Hippocampal formation (tissue), 2 donors: Measurements from ENCODE around the gene MAGEA3.
"Not testable (repeated sequence)": the region's sequence is repeated elsewhere in the genome, so short reads cannot be mapped to it uniquely, and the experiment has no call there.

Experiments used
- DNase-seq, 2 donors: peaks; one replicate each; lab custom pipeline; 2025; lab: John Stamatoyannopoulos, UW

MAGEA3 gene

DNA sequence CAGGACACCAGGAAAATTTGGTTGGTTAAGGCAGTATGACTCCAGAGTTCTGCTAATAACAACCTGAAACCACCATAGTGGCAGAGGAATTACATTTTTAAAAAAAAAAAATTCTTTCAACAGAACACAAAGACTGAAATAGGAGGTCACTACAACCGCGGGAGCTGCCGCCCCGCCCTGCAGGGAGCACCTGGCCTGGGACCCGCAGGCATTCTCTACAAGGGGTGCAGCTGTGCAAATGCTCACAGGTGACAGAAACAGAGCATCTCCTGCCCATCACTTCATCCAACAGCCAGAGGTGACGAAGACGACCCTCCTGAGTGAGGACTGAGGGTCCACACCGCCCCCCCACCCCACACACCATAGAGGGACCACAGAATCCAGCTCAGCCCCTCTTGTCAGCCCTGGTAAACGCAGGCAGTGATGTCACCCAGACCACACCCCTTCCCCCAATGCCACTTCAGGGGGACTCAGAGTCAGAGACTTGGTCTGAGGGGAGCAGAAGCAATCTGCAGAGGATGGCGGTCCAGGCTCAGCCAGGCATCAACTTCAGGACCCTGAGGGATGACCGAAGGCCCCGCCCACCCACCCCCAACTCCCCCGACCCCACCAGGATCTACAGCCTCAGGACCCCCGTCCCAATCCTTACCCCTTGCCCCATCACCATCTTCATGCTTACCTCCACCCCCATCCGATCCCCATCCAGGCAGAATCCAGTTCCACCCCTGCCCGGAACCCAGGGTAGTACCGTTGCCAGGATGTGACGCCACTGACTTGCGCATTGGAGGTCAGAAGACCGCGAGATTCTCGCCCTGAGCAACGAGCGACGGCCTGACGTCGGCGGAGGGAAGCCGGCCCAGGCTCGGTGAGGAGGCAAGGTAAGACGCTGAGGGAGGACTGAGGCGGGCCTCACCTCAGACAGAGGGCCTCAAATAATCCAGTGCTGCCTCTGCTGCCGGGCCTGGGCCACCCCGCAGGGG, at the start of gene MAGEA3:
TSS of gene MAGEA3 (plus strand) at position 843 of the 980 bp plus-strand sequence. CDS start 2,039 bp downstream, outside the sequence.
- not testable (repeated sequence) for DNase-seq

DNA sequence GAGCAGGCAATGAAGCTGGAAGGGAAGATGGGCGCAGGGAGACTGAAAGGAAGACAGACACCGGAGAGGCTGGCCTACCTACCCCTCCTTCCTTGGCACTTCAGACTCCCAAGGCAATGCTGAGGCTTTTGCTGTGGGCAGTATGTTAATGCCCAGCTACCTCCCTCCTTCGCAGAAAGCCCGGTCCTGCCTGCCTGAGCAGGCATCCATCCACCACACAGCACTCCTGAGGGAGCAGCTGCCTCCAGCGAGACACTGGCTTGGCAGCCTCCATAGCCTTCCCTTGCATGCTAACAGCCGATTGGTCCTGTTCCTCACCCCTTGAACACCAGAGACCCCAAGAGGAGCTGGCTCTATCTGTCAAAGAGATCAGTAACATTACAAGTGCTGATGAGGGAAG, 46.5 kb upstream of the MAGEA3 start:
- DNase-seq, result no peak

- no peak for DNase-seq
Observed at GRCh38 chrX:152652467-152652866, 46.1 kb upstream of the MAGEA3 start.

GRCh38 chrX:152656087-152656486, 42.5 kb upstream of the MAGEA3 start:
- no peak for DNase-seq

- no peak for DNase-seq
Observed at GRCh38 chrX:152656890-152657289, 41.7 kb upstream of the MAGEA3 start.

- DNase-seq, result no peak
Observed at GRCh38 chrX:152658302-152658701, 40.3 kb upstream of the MAGEA3 start.

GRCh38 chrX:152663086-152663485, 35.5 kb upstream of the MAGEA3 start:
- no peak for DNase-seq

DNA sequence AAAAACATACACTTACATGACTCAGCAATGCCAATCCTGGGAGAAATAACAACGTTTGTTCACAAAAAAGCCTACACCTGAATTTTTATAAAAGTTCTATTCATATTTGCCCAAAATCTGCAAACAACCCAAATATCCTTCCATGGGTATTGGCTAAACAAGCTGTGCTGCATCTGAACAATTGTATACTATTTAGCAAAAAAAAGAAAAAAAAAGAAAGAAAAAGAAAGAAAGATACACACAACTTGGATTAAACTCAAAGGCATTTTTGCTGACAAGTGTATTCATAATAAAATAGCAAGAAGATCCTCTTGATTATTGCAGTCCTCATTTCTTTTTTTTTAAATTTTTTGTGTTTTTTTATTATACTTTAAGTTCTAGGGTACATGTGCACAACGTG, 24.5 kb upstream of the MAGEA3 start:
- no peak for DNase-seq

DNA sequence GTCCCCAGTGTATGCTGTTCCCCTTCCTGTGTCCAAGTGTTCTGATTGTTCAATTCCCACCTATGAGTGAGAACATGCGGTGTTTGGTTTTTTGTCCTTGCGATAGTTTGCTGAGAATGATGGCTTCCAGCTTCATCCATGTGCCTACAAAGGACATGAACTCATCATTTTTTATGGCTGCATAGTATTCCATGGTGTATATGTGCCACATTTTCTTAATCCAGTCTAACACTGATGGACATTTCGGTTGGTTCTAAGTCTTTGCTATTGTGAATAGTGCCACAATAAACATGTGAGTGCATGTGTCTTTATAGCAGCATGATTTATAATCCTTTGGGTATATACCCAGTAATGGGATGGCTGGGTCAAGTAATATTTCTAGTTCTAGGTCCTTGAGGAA, 23.9 kb upstream of the MAGEA3 start:
- not testable (repeated sequence) for DNase-seq

GRCh38 chrX:152681012-152681411, 17.6 kb upstream of the MAGEA3 start:
- DNase-seq, result not testable (repeated sequence)

- not testable (repeated sequence) for DNase-seq
Observed at GRCh38 chrX:152700390-152700789, 1.8 kb downstream of the MAGEA3 start.

- DNase-seq, result not testable (repeated sequence)
Observed at GRCh38 chrX:152706500-152706899, 7.9 kb downstream of the MAGEA3 start.

DNA sequence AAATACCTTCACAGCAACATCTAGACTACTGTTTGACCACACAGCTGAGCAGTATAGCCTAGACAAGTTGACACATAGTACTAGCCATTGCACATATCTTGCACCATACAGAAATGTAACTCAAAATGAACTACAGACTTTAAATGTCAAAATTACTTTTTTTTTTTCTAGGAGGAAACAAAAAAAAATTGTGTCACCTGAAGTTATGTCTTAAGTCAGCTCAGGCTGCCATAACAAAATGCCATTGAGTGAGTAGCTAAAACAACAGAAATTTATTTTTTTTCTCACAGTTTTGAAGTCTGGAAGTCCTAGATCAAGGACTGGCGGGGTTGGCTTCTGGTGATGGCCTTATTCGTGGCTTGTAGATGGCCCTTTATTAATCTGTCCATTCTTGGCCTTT, 10.6 kb downstream of the MAGEA3 start, which contains the start of gene CSAG2:
TSS of gene CSAG2 (minus strand) at position 101 of the 400 bp plus-strand sequence. CDS start 161 bp downstream, outside the sequence.
- DNase-seq, result not testable (repeated sequence)

DNA sequence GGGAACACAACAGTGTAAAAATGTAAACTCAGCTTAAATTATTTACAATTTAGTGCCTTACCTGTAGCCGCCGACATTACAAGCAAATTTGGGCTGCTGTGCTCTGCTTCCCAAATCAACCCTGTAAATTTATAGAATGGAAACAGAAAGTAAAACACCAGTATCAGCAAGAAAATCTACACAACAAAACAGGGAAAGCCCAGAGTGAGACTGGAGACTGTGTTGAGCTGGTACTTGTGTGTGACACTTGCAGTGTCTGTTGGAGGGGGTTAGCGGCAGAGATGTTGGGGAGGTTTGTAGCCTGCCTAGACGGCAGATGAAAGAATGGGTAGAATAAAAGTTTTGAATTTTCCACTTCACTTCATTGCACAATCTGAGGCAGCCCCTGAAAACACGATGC, 14.6 kb downstream of the MAGEA3 start:
- DNase-seq, result not testable (repeated sequence)

DNA sequence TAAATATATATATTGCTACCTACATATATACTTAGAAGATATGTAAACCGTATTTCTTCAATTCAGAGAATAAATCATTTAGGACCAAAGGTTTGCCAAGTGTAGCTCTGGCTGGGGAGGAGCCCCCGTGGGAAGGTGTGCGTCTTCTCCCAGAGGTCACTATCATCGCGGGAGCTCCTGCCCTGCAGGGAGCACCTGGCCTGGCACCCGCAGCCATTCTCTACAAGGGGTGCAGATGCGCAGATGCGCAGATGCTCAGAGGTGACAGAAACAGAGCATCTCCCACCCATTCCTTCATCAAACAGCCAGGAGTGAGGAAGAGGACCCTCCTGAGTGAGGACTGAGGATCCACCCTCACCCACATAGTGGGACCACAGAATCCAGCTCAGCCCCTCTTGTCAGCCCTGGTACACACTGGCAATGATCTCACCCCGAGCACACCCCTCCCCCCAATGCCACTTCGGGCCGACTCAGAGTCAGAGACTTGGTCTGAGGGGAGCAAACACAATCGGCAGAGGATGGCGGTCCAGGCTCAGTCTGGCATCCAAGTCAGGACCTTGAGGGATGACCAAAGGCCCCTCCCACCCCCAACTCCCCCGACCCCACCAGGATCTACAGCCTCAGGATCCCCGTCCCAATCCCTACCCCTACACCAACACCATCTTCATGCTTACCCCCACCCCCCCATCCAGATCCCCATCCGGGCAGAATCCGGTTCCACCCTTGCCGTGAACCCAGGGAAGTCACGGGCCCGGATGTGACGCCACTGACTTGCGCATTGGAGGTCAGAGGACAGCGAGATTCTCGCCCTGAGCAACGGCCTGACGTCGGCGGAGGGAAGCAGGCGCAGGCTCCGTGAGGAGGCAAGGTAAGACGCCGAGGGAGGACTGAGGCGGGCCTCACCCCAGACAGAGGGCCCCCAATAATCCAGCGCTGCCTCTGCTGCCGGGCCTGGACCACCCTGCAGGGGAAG, 15.5 kb downstream of the MAGEA3 start, which contains the start of gene MAGEA2B:
TSS of gene MAGEA2B (plus strand) at position 814 of the 973 bp plus-strand sequence. CDS start 2,479 bp downstream, outside the sequence.
- not testable (repeated sequence) for DNase-seq

GRCh38 chrX:152725409-152725808, 26.8 kb downstream of the MAGEA3 start:
- no peak for DNase-seq

DNA sequence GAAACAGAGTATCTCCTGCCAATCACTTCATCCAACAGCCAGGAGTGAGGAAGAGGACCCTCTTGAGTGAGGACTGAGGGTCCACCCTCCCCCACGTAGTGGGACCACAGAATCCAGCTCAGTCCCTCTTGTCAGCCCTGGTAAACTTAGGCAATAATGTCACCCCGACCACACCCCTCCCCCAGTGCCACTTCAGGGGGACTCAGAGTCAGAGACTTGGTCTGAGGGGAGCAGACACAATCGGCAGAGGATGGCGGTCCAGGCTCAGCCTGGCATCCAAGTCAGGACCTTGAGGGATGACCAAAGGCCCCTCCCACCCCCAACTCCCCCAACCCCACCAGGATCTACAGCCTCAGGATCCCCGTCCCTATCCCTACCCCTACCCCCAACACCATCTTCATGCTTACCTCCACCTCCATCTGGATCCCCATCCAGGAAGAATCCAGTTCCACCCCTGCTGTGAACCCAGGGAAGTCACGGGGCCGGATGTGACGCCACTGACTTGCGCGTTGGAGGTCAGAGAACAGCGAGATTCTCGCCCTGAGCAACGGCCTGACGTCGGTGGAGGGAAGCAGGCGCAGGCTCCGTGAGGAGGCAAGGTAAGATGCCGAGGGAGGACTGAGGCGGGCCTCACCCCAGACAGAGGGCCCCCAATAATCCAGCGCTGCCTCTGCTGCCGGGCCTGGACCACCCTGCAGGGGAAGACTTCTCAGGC, 34.8 kb downstream of the MAGEA3 start, which contains the start of the genes CSAG1 and MAGEA12:
TSS of gene CSAG1 (minus strand) at position 461 of the 715 bp plus-strand sequence. CDS start 1,261 bp downstream, outside the sequence.
TSS of gene MAGEA12 (plus strand) at position 497 of the 715 bp plus-strand sequence. CDS start 2,405 bp downstream, outside the sequence.
- no peak for DNase-seq

- not testable (repeated sequence) for DNase-seq
Observed at GRCh38 chrX:152734143-152734858, 35.7 kb downstream of the MAGEA3 start.

- no peak for DNase-seq
Observed at GRCh38 chrX:152735101-152735500, 36.5 kb downstream of the MAGEA3 start.

DNA sequence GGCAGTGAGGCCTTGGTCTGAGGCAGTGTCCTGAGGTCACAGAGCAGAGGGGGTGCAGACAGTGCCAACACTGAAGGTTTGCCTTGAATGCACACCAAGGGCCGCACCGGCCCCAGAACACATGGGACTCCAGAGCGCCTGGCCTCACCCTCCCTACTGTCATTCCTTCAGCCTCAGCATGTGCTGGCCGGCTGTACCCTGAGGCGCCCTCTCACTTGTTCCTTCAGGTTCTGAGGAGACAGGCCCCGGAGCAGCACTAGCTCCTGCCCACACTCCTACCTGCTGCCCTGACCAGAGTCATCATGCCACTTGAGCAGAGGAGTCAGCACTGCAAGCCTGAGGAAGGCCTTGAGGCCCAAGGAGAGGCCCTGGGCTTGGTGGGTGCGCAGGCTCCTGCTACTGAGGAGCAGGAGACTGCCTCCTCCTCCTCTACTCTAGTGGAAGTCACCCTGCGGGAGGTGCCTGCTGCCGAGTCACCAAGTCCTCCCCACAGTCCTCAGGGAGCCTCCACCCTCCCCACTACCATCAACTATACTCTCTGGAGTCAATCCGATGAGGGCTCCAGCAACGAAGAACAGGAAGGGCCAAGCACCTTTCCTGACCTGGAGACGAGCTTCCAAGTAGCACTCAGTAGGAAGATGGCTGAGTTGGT, 37.4 kb downstream of the MAGEA3 start:
- no peak for DNase-seq
